Erythroblast (primary cell): Measurements from ENCODE around the gene IL3.

Source experiments
- GATA1 ChIP-seq: IDR thresholded peaks from 2 replicates; pipeline ENCODE4 v1.6.1; 2011; ENCODE audit warnings: low read depth, mild to moderate bottlenecking, control low read depth, low read length, moderate library complexity
- POLR2A ChIP-seq: IDR thresholded peaks from 2 replicates; pipeline ENCODE4 v1.6.1; 2011; ENCODE audit warnings: mild to moderate bottlenecking, low read length

GRCh38 chr5:132082329-132083023, 22.0 kb downstream of the IL3 start:
- TF ChIP-seq GATA1 (no peak), POLR2A (no peak)
